Omental fat pad (tissue), 4 donors: ENCODE data around the gene SECISBP2. TPM values are rescaled to one million over a fixed set of nuclear protein-coding genes. Genes with fewer than 3 reads are reported as not detected.

ENCODE experiments used
- ATAC-seq: fragments of 150-250 bp; one replicate; pipeline ENCODE4 v1.9.1; 2016; ENCODE audit warnings: mild to moderate bottlenecking, moderate library complexity; ENCODE audit not compliant: low FRiP score
- DNase-seq: peaks from one replicate; pipeline ENCODE4 v3.0.0-alpha.2; 2019; ENCODE audit warnings: low spot score
- total RNA-seq, 4 donors: library from RNA; depleted of rRNA; stranded (reverse); fragments of >200 nt; gene quantifications; one replicate each; pipeline ENCODE4 v1.1.0, GENCODE V29; 2016
- TF ChIP-seq, protein P1 (sequence below), 3 donors: fragments of 450-650 bp; IDR thresholded peaks; one replicate each; pipeline ENCODE4 v1.5.1; 2016 to 2017; ENCODE audit warnings: antibody characterized with exemption in 3 of 3, mild to moderate bottlenecking in 3 of 3, moderate library complexity in 2 of 3

SECISBP2 gene
- total RNA-seq, 4 donors from 2014 or later: 45.8 to 68.4 (median 54.2) TPM

DNA sequence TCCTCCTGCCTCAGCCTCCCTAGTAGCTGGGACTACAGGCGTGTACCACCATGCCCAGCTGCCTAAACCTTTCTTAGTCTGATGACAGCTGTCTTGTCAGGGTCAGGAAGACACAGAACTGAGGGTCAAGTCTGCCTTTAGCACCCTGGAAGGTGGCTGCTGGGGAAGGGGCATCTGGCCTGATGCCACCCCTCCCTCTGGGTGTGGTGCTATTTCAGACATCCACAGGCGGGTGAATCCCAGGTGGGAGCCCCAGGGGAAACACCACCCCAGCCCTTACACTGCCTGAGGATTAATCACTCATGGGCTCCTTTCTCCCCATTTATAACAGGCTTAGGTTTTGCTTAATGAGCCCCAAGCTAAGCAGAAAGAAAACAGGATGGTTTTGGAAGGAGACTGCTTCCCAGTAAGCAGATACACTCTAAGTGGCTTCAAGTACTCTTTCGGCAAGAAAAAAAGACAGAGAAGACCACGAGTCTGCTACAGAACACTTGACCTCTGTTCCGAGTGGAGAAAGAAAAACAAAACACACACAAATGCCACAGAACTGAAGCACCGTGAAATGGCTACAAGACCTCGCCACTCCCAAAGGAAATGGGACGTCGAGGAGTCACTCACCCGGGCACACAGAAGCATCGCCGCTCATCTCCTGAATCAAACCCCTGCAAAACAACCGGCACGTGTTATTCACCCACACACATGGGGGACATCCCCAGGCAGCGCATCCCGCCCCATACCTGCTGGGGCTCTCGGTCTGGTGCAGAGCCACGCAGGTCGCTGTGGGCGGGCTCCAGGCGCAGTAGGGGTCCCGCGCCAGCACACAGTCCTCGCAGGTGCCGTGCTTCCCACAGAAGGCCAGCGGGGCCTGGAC, 62.4 kb downstream of the SECISBP2 start:
- TF ChIP-seq, protein P1, sequence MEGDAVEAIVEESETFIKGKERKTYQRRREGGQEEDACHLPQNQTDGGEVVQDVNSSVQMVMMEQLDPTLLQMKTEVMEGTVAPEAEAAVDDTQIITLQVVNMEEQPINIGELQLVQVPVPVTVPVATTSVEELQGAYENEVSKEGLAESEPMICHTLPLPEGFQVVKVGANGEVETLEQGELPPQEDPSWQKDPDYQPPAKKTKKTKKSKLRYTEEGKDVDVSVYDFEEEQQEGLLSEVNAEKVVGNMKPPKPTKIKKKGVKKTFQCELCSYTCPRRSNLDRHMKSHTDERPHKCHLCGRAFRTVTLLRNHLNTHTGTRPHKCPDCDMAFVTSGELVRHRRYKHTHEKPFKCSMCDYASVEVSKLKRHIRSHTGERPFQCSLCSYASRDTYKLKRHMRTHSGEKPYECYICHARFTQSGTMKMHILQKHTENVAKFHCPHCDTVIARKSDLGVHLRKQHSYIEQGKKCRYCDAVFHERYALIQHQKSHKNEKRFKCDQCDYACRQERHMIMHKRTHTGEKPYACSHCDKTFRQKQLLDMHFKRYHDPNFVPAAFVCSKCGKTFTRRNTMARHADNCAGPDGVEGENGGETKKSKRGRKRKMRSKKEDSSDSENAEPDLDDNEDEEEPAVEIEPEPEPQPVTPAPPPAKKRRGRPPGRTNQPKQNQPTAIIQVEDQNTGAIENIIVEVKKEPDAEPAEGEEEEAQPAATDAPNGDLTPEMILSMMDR (IDR thresholded peaks at IDR 0.05): no peak
- no peak for DNase-seq
- ATAC-seq: no peak

DNA sequence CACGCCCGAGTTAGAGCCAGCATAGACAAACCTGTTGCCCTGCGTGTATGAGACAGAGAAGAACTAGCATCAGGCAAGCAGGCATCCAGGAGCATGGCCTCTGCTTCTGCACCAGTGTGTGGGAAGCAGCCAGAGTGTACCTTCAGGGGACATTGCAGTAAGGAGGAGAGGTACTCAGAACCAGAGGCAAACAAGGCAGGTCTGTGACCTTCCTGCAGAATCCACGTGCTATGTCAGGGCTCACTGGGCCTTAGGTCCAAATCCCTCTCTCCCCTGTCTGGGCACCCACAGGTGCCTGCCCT, 63.0 kb downstream of the SECISBP2 start:
- TF ChIP-seq, protein P1 (IDR thresholded peaks at IDR 0.05): no peak
- ATAC-seq (no peak), DNase-seq (no peak)

- TF ChIP-seq, protein P1 (IDR thresholded peaks at IDR 0.05): no peak
- DNase-seq (no peak), ATAC-seq (no peak)
Measured at GRCh38 chr9:89382026-89382986, 64.0 kb downstream of the SECISBP2 start.

DNA sequence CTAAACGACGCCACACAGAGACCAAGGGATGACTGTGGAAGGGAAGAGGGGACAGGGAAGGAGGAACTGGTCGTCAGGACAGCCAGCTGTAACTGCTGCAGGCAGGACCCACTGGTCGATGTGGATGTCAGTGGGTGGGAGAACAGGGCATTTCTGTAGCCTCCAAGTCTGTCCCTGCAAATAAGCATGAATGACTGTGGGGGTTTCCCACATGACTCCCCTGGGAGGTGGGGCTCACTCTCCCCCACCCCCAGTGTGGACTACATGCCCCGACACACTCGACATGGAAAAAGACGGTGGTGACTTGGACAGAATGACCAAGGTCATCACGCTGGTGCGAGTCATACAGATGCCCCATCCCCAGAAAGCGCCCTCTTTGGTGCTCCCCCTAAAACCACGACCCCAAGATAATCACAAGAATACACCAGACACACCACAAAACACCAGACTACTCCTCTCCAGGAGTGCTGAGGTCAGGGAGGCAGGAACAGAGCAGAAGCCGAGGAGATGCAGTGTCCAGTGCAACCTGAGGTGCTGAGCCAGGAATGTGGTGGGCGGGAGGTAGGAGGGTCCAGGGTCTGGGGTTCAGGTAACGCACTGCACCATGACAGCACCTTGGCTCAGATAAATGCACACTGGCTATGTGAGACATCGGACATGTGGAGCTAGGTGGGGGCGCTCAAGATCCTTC, 64.9 kb downstream of the SECISBP2 start:
- ATAC-seq (no peak), DNase-seq (no peak)
- TF ChIP-seq, protein P1 (IDR thresholded peaks at IDR 0.05): no peak

GRCh38 chr9:89383721-89384300, 65.5 kb downstream of the SECISBP2 start:
- no peak for ATAC-seq
- DNase-seq: no peak
- TF ChIP-seq, protein P1 (IDR thresholded peaks at IDR 0.05): no peak

- TF ChIP-seq, protein P1 (IDR thresholded peaks at IDR 0.05): no peak
- DNase-seq: no peak
- ATAC-seq: no peak
Measured at GRCh38 chr9:89384783-89385182, 66.5 kb downstream of the SECISBP2 start.
